ENCODE results near the gene TTI1.
"Not testable (repeated sequence)": the region's sequence is repeated elsewhere in the genome, so short reads cannot be mapped to it uniquely, and the experiment has no call there.

TTI1 gene

DNA sequence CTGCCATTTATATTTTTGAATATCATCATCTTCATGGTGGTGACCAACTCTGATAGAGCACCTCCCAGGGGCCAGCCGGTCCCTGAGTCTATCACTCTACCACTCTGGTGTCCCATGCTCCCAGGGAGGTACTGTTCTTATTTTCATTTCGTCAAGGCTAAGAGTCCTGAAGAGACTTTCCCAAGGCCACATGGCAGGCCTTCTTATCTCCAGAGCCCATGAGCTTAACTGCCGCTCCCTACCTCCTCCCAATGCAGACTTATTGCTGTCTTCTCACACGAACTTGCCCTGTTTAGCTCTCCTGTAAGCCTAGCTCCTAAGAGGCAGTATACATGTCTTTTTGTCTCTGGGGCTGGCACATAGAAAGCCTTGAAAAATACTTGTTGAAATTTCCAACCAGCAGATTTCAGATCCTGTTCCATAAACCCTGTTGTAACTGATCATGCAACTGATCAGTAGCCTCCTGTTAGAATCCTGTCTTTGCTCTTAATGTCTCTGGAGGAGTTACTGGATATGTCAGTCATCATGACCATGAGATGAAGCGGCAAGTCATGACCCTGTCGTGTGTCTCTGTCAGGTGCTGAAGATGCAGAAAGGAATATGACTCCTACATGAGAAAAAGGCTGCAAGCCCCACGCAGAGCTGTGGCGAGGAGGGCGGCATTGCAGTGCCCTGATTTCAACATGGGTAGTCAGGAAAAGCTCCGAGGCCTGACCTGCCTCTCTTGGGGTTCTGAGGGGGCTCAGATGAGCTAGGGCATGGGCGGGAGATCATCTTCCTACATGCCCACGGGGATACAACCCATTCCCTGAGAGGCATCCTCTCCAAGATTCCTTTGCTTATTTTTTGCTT lies 60.0 kb downstream of the TTI1 start:
- DNase-seq (ENCODE audit: extremely low spot score, insufficient read length, low read depth) (no peak), FAIRE-seq (no peak)

GRCh38 chr20:37972256-37973058 lies 60.8 kb downstream of the TTI1 start:
- FAIRE-seq = no peak
- no peak for DNase-seq (ENCODE audit: extremely low spot score, insufficient read length, low read depth)

GRCh38 chr20:37971561-37972127 lies 61.6 kb downstream of the TTI1 start:
- DNase-seq (ENCODE audit: extremely low spot score, insufficient read length, low read depth) (no peak), FAIRE-seq (no peak)

GRCh38 chr20:37970856-37971245 lies 62.4 kb downstream of the TTI1 start:
- FAIRE-seq (no peak), DNase-seq (ENCODE audit: extremely low spot score, insufficient read length, low read depth) (no peak)

- no peak for DNase-seq (ENCODE audit: extremely low spot score, insufficient read length, low read depth)
- FAIRE-seq = no peak
These were observed 63.1 kb downstream of the TTI1 start for GRCh38 chr20:37969949-37970855.

- FAIRE-seq (no peak), DNase-seq (ENCODE audit: extremely low spot score, insufficient read length, low read depth) (no peak)
These were observed 64.3 kb downstream of the TTI1 start for GRCh38 chr20:37968841-37969401.

GRCh38 chr20:37963483-37963882 lies 69.8 kb downstream of the TTI1 start:
- FAIRE-seq = not testable (repeated sequence)

DNA sequence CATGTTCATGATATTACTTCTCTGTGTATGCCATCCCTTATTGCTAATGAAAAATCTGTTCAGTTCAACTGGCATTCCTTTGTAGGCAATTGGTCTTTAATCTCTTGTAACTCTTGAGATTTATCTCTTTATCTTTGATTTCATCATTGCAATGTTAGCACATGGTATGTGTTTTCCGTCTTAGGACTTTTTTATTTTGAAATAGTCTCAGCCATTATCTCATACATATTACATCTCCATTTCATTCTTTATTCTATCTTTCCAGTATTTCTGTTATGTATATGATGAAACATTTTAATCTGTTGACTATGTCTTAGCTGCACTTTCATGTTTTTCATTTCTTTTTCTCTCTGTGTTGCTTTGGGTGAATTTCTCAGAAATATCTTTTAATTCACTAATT lies 72.2 kb downstream of the TTI1 start:
- no peak for FAIRE-seq
- no peak for DNase-seq (ENCODE audit: extremely low spot score, insufficient read length, low read depth)

More at GRCh38 chr20:37963483-37963882, 69.8 kb downstream of the TTI1 start:
- not testable (repeated sequence) for DNase-seq (ENCODE audit: extremely low spot score, insufficient read length, low read depth)

DNA sequence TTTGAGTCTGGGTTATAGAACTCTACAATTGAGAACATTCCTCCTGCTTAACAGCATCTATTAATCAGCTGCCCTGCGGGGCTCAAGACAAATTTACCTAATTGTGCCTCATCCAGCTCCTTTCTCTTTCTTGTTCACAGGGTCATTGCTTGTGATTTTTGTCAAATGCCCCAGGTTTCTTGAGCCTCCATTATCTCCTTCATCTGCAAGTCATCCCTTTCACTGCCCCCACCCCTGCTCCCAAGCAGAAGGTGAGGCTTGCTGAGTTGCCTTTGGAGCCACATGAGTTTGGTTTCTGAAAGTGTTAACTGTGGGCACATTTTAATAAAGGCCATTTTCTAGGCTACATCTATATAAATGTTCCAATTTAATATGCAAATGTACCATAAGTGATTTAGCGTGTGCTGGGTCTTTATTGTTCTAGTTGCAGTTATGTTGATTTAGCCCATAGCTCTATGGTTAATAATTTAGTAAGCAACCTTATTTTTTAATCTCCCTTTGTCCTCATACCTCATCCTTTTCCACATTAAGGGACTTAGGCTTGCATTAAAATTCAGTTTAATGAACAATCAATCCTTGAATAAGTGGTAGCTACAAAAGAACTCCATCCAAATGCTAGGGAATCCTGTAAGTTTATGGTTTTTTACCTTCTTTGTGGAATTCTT lies 74.3 kb downstream of the TTI1 start:
- FAIRE-seq = no peak
- DNase-seq (ENCODE audit: extremely low spot score, insufficient read length, low read depth) = no peak

DNA sequence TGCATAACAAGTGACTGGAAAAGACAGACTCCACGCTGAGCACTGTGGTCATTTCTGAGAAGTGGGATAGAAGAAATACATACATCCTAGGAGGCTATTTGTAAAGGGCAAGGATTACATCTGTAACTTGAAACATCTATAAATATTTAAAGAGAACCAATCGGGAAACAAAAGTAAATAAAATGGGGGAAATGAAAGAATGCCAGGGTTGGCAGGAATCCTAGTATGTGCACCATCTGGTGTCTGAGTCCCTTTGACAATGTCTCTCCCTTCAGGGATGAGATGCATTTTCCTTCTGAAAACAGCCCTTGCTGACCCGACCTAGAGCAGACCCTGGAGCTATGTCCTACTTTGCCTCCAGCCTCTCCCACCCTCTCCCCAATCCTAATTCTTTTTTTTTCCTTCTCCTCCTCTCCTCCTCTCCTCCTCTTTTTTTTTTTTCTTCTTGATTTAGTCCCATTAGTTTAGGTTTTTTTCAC lies 77.1 kb downstream of the TTI1 start:
- FAIRE-seq (no peak), DNase-seq (ENCODE audit: extremely low spot score, insufficient read length, low read depth) (no peak)

DNA sequence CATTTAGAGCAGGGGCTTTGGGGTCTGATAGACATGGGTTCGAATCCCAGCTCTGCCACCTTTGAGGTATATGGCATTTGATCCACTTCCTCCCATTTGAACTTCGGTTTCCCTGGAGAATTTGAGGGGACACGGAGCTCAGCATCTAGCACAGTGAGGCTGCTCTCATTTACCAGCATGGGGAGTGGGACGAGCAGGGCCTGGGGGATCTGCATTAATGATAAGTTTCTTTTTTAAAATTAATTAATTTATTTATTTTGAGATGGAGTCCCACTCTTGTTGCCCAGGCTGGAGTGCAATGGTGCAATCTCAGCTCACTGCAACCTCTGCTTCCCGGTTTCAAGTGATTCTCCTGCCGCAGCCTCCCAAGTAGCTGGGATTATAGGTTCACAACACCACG lies 77.7 kb downstream of the TTI1 start:
- FAIRE-seq (no peak), DNase-seq (ENCODE audit: extremely low spot score, insufficient read length, low read depth) (no peak)

DNA sequence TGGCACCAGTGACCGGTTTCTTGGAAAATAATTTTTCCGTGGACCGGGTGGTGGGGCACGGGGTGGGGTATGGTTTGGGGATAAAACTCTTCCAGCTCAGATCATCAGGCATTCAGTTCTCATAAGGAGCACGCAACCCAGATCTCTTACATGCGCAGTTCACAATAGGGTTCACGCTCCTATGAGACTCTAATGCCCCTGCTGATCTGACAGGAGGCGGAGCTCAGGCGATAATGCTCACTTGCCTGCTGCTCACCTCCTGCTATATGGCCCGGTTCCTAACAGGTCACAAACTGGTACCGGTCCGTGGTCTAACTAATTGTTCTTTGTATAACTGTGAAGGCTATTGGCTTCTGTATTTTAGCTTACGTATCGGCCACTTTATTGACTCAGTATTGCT lies 78.6 kb downstream of the TTI1 start:
- FAIRE-seq (no peak), DNase-seq (ENCODE audit: extremely low spot score, insufficient read length, low read depth) (no peak)

GRCh38 chr20:37954190-37954589 lies 79.1 kb downstream of the TTI1 start:
- FAIRE-seq (no peak), DNase-seq (ENCODE audit: extremely low spot score, insufficient read length, low read depth) (no peak)

DNA sequence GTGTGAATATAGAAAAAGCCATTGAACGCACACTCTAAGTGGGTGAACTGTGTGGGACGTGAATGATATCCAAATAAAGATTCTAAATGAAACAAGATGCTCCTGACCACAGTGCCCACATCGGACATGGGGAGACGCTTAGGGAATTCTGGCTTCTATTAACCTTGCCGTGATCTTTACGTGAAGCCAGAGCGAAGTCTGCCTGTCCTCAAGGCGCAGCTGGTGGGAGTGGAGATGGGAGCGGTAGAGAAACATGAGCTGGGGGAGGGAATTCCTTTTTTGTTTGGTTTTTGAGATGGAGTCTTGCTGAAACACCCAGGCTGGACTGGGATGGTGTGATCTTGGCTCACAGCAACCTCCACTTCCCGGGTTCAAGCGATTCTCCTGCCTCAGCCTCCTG lies 84.3 kb downstream of the TTI1 start:
- no peak for FAIRE-seq
- no peak for DNase-seq (ENCODE audit: extremely low spot score, insufficient read length, low read depth)

DNA sequence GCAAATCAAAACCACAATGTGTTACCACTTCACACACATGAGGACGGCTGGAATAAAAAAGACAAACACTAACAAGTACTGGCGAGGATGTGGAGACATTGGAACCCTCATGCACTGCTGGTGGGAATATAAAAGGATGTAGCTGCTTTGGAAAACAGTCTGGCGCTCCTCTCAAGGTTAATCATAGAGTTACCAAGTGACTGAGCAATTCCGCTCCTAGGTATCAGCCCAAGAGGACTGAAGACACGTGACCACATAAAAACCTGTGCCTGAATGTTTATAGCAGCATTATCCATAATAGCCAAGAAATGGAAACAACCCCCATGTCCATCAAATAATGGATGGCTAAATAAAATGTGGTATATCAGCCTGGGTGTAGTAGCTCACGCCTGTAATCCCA lies 85.3 kb downstream of the TTI1 start:
- FAIRE-seq (no peak), DNase-seq (ENCODE audit: extremely low spot score, insufficient read length, low read depth) (no peak)

DNA sequence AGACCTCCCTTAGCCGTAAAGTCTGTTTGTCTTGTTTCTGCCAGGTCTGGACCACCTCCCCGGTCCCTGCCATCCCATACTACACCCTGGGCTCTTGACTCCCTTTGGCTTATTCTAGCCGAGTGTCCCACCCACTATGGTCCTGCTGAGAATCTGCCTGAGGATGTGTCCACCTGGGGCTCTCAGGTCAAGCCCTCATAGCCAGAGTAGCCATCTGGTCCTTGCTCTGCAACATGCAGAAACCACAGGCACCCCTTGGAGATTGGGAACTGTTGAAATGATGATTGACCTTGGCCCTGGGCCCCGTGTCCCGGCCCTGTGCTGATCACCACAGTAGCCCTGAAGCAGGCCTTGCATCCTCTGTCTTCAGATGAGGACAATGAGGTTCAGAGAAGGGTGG lies 86.3 kb downstream of the TTI1 start:
- no peak for DNase-seq (ENCODE audit: extremely low spot score, insufficient read length, low read depth)
- FAIRE-seq = no peak

DNA sequence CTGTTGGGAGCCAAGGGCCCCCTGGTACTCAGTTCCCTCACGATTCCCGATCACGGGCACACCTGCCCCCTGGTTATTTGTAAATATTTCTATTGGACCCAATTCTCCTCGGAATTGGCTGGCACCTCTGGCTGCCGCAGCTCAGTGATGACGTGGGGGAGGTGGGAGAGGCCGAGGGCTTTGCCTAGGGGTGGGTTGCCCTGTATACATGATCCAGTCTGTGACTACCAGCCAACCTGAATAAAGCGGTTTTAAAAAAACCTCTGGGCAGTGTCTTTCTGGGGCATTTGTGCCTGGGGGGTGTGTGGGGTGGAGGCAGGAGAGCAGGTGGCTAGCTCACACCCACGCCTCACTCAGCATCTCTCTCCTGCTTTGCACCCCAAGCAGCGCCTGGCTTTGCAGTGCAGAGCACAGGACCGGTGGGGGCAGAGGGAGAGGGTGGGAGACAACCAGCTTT lies 88.1 kb downstream of the TTI1 start:
- DNase-seq (ENCODE audit: extremely low spot score, insufficient read length, low read depth) (no peak), FAIRE-seq (no peak)

- no peak for DNase-seq (ENCODE audit: extremely low spot score, insufficient read length, low read depth)
- no peak for FAIRE-seq
These were observed 88.7 kb downstream of the TTI1 start for GRCh38 chr20:37944456-37944981.

All from GM18507 (cell line).